NB4 (cell line): ENCODE data around the gene USP53.

ENCODE experiments used
- MYC ChIP-seq: IDR thresholded peaks from 2 replicates; pipeline ENCODE4 v1.6.1; 2011; ENCODE audit warnings: low read depth, low read length
- POLR2A ChIP-seq: IDR thresholded peaks from 2 replicates; pipeline ENCODE4 v1.6.1; 2011; ENCODE audit warnings: mild to moderate bottlenecking; ENCODE audit not compliant: insufficient read length; ENCODE audit errors: extremely low read depth
- TF ChIP-seq, protein P1 (sequence below): IDR thresholded peaks from one replicate; pipeline ENCODE4 v1.5.1; 2012; ENCODE audit warnings: low read depth, low read length
- TF ChIP-seq, protein P2 (sequence below): IDR thresholded peaks from 2 replicates; pipeline ENCODE4 v1.6.1; 2011; ENCODE audit warnings: low read depth, low read length

DNA sequence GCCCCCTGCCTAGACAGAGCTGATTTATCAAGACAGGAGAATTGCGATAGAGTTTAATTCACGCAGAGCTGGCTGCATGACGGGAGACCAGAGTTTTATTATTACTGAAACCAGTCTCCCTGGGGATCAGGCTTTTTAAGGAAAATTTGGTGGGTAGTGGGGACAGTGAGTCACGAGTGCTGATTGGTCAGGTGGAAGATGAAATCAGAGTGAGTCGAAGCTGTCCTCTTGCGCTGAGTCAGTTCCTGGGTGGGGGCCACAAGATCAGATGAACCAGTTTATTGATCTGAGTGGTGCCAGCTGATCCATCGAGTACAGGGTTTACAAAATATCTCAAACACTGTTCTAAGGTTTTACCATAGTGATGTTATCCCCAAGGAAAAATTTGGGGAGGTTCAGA, 40.3 kb upstream of the USP53 start:
- TF ChIP-seq, protein P1, sequence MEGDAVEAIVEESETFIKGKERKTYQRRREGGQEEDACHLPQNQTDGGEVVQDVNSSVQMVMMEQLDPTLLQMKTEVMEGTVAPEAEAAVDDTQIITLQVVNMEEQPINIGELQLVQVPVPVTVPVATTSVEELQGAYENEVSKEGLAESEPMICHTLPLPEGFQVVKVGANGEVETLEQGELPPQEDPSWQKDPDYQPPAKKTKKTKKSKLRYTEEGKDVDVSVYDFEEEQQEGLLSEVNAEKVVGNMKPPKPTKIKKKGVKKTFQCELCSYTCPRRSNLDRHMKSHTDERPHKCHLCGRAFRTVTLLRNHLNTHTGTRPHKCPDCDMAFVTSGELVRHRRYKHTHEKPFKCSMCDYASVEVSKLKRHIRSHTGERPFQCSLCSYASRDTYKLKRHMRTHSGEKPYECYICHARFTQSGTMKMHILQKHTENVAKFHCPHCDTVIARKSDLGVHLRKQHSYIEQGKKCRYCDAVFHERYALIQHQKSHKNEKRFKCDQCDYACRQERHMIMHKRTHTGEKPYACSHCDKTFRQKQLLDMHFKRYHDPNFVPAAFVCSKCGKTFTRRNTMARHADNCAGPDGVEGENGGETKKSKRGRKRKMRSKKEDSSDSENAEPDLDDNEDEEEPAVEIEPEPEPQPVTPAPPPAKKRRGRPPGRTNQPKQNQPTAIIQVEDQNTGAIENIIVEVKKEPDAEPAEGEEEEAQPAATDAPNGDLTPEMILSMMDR, result no peak
- TF ChIP-seq POLR2A, result no peak
- TF ChIP-seq, protein P2, sequence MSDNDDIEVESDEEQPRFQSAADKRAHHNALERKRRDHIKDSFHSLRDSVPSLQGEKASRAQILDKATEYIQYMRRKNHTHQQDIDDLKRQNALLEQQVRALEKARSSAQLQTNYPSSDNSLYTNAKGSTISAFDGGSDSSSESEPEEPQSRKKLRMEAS, result no peak
- TF ChIP-seq MYC, result no peak
